HL-60/S4 (cell line): ENCODE measurements around the gene RSPH3.
"Not testable (repeated sequence)": the region's sequence is repeated elsewhere in the genome, so short reads cannot be mapped to it uniquely, and the experiment has no call there.

ENCODE experiments used
- in situ Hi-C: fragments of 300-500 bp; cut with MboI; formaldehyde crosslinking; loops from 2 replicates; pipeline ENCODE4 v1.14.3; 2022; ENCODE audit warnings: low sequenced_read_pairs

RSPH3 gene

GRCh38 chr6:158999666-159000403 lies at the start of gene RSPH3:
TSS of gene RSPH3 (minus strand) at chr6:159000202. CDS start at chr6:158999550, 652 bp downstream.
- in situ Hi-C loops, result loop anchor here (25.0 kb wide), 1 partner anchor 788 kb away; no protein-coding TSS in a partner anchor

- in situ Hi-C loops, result no loop called here
Measured at GRCh38 chr6:159047891-159048685, 48.1 kb upstream of the RSPH3 start.

- in situ Hi-C loops, result no loop called here
Measured at GRCh38 chr6:159045801-159046200, 45.8 kb upstream of the RSPH3 start.

- in situ Hi-C loops, result loop anchor here (5.0 kb wide), 1 partner anchor 57 kb away; no protein-coding TSS in a partner anchor
Measured at GRCh38 chr6:159044899-159045727, 45.1 kb upstream of the RSPH3 start, which contains the start of gene TAGAP. TSS of gene TAGAP (minus strand) at chr6:159044991. CDS start at chr6:159044146, 845 bp downstream.

GRCh38 chr6:159043947-159044346 lies 43.9 kb upstream of the RSPH3 start:
- in situ Hi-C loops, result loop anchor here (5.0 kb wide), 1 partner anchor 58 kb away; no protein-coding TSS in a partner anchor

GRCh38 chr6:159043251-159043650 lies 43.2 kb upstream of the RSPH3 start:
- in situ Hi-C loops, result loop anchor here (5.0 kb wide), 1 partner anchor 59 kb away; no protein-coding TSS in a partner anchor

- in situ Hi-C loops, result loop anchor here (5.0 kb wide), 1 partner anchor 59 kb away; no protein-coding TSS in a partner anchor
Measured at GRCh38 chr6:159042826-159043181, 42.8 kb upstream of the RSPH3 start.

- in situ Hi-C loops, result loop anchor here (5.0 kb wide), 1 partner anchor 60 kb away; no protein-coding TSS in a partner anchor
Measured at GRCh38 chr6:159042003-159042825, 42.2 kb upstream of the RSPH3 start.

- in situ Hi-C loops, result loop anchor here (5.0 kb wide), 1 partner anchor 61 kb away; no protein-coding TSS in a partner anchor
Measured at GRCh38 chr6:159041181-159041580, 41.2 kb upstream of the RSPH3 start.

GRCh38 chr6:159039885-159040258 lies 39.9 kb upstream of the RSPH3 start:
- in situ Hi-C loops, result loop anchor here (5.0 kb wide), 1 partner anchor 62 kb away; no protein-coding TSS in a partner anchor

- in situ Hi-C loops, result no loop called here
Measured at GRCh38 chr6:159038914-159039884, 39.2 kb upstream of the RSPH3 start.

GRCh38 chr6:159038318-159038717 lies 38.3 kb upstream of the RSPH3 start:
- in situ Hi-C loops, result not testable (repeated sequence)

GRCh38 chr6:159037756-159038290 lies 37.8 kb upstream of the RSPH3 start:
- in situ Hi-C loops, result no loop called here

- in situ Hi-C loops, result no loop called here
Measured at GRCh38 chr6:159036673-159037072, 36.7 kb upstream of the RSPH3 start.

- in situ Hi-C loops, result no loop called here
Measured at GRCh38 chr6:159035891-159036290, 35.9 kb upstream of the RSPH3 start.

- in situ Hi-C loops, result no loop called here
Measured at GRCh38 chr6:159033160-159034049, 33.4 kb upstream of the RSPH3 start.

GRCh38 chr6:159031846-159032245 lies 31.8 kb upstream of the RSPH3 start:
- in situ Hi-C loops, result no loop called here
